Measurements from ENCODE around the gene COG1.

Gene COG1

GRCh38 chr17:73199751-73200317 is 7.0 kb downstream of the COG1 start:
- no peak for DNase-seq

- DNase-seq = no peak
Measured at GRCh38 chr17:73200476-73200875, 7.6 kb downstream of the COG1 start.

GRCh38 chr17:73201215-73202069 is 8.6 kb downstream of the COG1 start:
- no peak for DNase-seq

- no peak for DNase-seq
Measured at GRCh38 chr17:73203135-73203787, 10.4 kb downstream of the COG1 start.

GRCh38 chr17:73203788-73204479 is 11.1 kb downstream of the COG1 start:
- DNase-seq = no peak

GRCh38 chr17:73205459-73205961 is 12.7 kb downstream of the COG1 start:
- DNase-seq = no peak

- no peak for DNase-seq
Measured at GRCh38 chr17:73208139-73208827, 15.4 kb downstream of the COG1 start.

GRCh38 chr17:73209436-73209835 is 16.6 kb downstream of the COG1 start:
- no peak for DNase-seq

- peak; percentile 34 for DNase-seq
Measured at GRCh38 chr17:73210002-73210678, 17.3 kb downstream of the COG1 start.

GRCh38 chr17:73211745-73212144 is 18.9 kb downstream of the COG1 start:
- no peak for DNase-seq

- no peak for DNase-seq
Measured at GRCh38 chr17:73214008-73214407, 21.2 kb downstream of the COG1 start.

- no peak for DNase-seq
Measured at GRCh38 chr17:73214851-73215250, 22.0 kb downstream of the COG1 start.

- DNase-seq = no peak
Measured at GRCh38 chr17:73215447-73215846, 22.6 kb downstream of the COG1 start.

- DNase-seq = no peak
Measured at GRCh38 chr17:73223626-73224230, 30.9 kb downstream of the COG1 start.

GRCh38 chr17:73224237-73224636 is 31.4 kb downstream of the COG1 start:
- no peak for DNase-seq

- DNase-seq = no peak
Measured at GRCh38 chr17:73224663-73225305, 31.9 kb downstream of the COG1 start.

GRCh38 chr17:73226556-73227172 is 33.8 kb downstream of the COG1 start:
- DNase-seq = peak; percentile 37

- DNase-seq = no peak
Measured at GRCh38 chr17:73227379-73227778, 34.5 kb downstream of the COG1 start.

- no peak for DNase-seq
Measured at GRCh38 chr17:73227944-73228343, 35.1 kb downstream of the COG1 start.

- peak; percentile 88 for DNase-seq
Measured at GRCh38 chr17:73228748-73229236, 35.9 kb downstream of the COG1 start.

Data from EL (cell line).